PC-3 (cell line): ENCODE results near the gene COPS3. TPM values are rescaled to one million over a fixed set of nuclear protein-coding genes. Genes with fewer than 3 reads are reported as not detected.

Source experiments
- ATAC-seq: fragments of 200-7000 bp; cut with Tn5 transposase; 2 replicates; pipeline ENCODE4 v1.9.1; 2020; ENCODE audit warnings: mild to moderate bottlenecking, moderate library complexity
- BruUV-seq: library from RNA; stranded (reverse); fragments of 400-500 nt; replicated peaks from 2 replicates; lab custom pipeline; 2021; lab: Mats Ljungman, UMichigan
- CTCF ChIA-PET: fragments of 300-600 bp; sonication (Branson Sonifier 250); formaldehyde crosslinking; loops from one replicate; lab custom pipeline; 2022; ENCODE audit warnings: antibody characterized with exemption; lab: Charles Lee
- POLR2A ChIA-PET: fragments of 300-600 bp; sonication (Branson Sonifier 250); formaldehyde crosslinking; loops from one replicate; lab custom pipeline; 2022; ENCODE audit warnings: antibody characterized with exemption; ENCODE audit not compliant: unreplicated experiment; lab: Charles Lee
- DNase-seq: peaks from one replicate; pipeline ENCODE4 v3.0.0-alpha.2; 2015
- H2AFZ ChIP-seq: fragments of 300-600 bp; sonication (generic); 2 replicates; pipeline ENCODE4 v1.6.0; 2016; ENCODE audit warnings: antibody characterized with exemption, low read length
- H3F3A ChIP-seq: fragments of 300-600 bp; sonication (generic); one replicate; pipeline ENCODE4 v1.6.0; 2017; ENCODE audit warnings: antibody characterized with exemption, low read length, control low read depth, mild to moderate bottlenecking; ENCODE audit not compliant: unreplicated experiment
- H3K27ac ChIP-seq: fragments of 300-600 bp; sonication (generic); 2 replicates; pipeline ENCODE4 v1.5.1; 2016; ENCODE audit warnings: mild to moderate bottlenecking, low read length
- H3K27me3 ChIP-seq: fragments of 300-600 bp; sonication (generic); 2 replicates; pipeline ENCODE4 v1.6.1; 2016; ENCODE audit warnings: low read length, mixed read lengths
- H3K36me3 ChIP-seq: fragments of 300-600 bp; sonication (generic); 2 replicates; pipeline ENCODE4 v1.6.1; 2016; ENCODE audit warnings: low read depth, mixed run types, low read length, mixed read lengths
- H3K4me1 ChIP-seq: fragments of 300-600 bp; sonication (generic); 2 replicates; pipeline ENCODE4 v1.5.1; 2016; ENCODE audit warnings: low read length; ENCODE audit not compliant: insufficient read depth
- H3K4me2 ChIP-seq: fragments of 300-600 bp; sonication (generic); 2 replicates; pipeline ENCODE4 v1.6.0; 2016; ENCODE audit warnings: low read length
- H3K4me3 ChIP-seq: fragments of 300-600 bp; sonication (generic); 2 replicates; pipeline ENCODE4 v1.5.1; 2016; ENCODE audit warnings: mild to moderate bottlenecking, low read length, mixed read lengths
- H3K79me2 ChIP-seq: fragments of 300-600 bp; sonication (generic); 2 replicates; pipeline ENCODE4 v1.6.1; 2017; ENCODE audit warnings: low read length, mixed read lengths
- H3K9ac ChIP-seq: fragments of 300-600 bp; sonication (generic); 2 replicates; pipeline ENCODE4 v1.6.0; 2016; ENCODE audit warnings: mild to moderate bottlenecking, low read length
- H3K9me2 ChIP-seq: fragments of 300-600 bp; sonication (generic); replicated peaks from 2 replicates; pipeline ENCODE4 v1.6.1; 2016; ENCODE audit warnings: mixed run types, low read length, mixed read lengths
- H3K9me3 ChIP-seq: fragments of 300-600 bp; sonication (generic); 2 replicates; pipeline ENCODE4 v1.6.1; 2016; ENCODE audit warnings: low read length, mixed read lengths
- H4K20me1 ChIP-seq: fragments of 300-600 bp; sonication (generic); 2 replicates; pipeline ENCODE4 v1.6.1; 2016; ENCODE audit warnings: low read length, mixed read lengths
- CTCF ChIP-seq: fragments of 300-600 bp; sonication (generic); conservative IDR thresholded peaks from 2 replicates; pipeline ENCODE4 v1.5.1; 2017; ENCODE audit warnings: antibody characterized with exemption, low read depth, mild to moderate bottlenecking, low read length
- EZH2 ChIP-seq: fragments of 300-600 bp; sonication (generic); IDR thresholded peaks from one replicate; pipeline ENCODE4 v1.6.1; 2017; ENCODE audit warnings: antibody characterized with exemption, mild to moderate bottlenecking, low read length; ENCODE audit not compliant: unreplicated experiment
- EZH2phosphoT487 ChIP-seq: fragments of 300-600 bp; sonication (generic); IDR thresholded peaks from 2 replicates; pipeline ENCODE4 v1.6.1; 2018; ENCODE audit warnings: mild to moderate bottlenecking, antibody characterized with exemption, low read length, borderline replicate concordance
- intact Hi-C: fragments of 100-400 bp; cut with micrococcal nuclease; formaldehyde crosslinking; loops from 2 replicates; pipeline ENCODE4 v1.9.0; 2023
- total RNA-seq: library from RNA; depleted of rRNA; stranded (reverse); fragments of >200 nt; gene quantifications from 2 replicates; pipeline ENCODE4 v1.2.3, GENCODE V29; 2014

COPS3 gene
- total RNA-seq, 1 experiment from 2014 or later = 205 TPM

GRCh38 chr17:17320911-17321220 lies 39.8 kb upstream of the COPS3 start:
- H3K27ac ChIP-seq = no peak overlapping the region
- no peak for ATAC-seq

GRCh38 chr17:17320188-17320910 lies 39.3 kb upstream of the COPS3 start:
- H3K27me3 ChIP-seq = no peaks in the 10 kb centered on the region
- ChIA-PET POLR2A (no interaction called here), CTCF (no interaction called here)
- TF ChIP-seq EZH2 = no peak
- TF ChIP-seq EZH2phosphoT487 = no peak
- TF ChIP-seq CTCF = no peak
- DNase-seq (no peak), ATAC-seq (no peak)
- intact Hi-C loops = no loop called here
- no peaks in the 10 kb centered on the region for H3K36me3 ChIP-seq
- no peak overlapping the region for H3K9ac ChIP-seq
- H3K79me2 ChIP-seq = no peaks in the 10 kb centered on the region
- no peak overlapping the region for H3K27ac ChIP-seq
- H3F3A ChIP-seq = no peaks in the 10 kb centered on the region
- no peak overlapping the region for H3K4me2 ChIP-seq
- no peak overlapping the region for H3K4me3 ChIP-seq
- no peaks in the 10 kb centered on the region for H3K9me2 ChIP-seq
- no peak overlapping the region for H2AFZ ChIP-seq
- no peaks in the 10 kb centered on the region for H3K9me3 ChIP-seq
- H3K4me1 ChIP-seq = no peaks in the 10 kb centered on the region
- no TSS peak for BruUV-seq
- H4K20me1 ChIP-seq = no peaks in the 10 kb centered on the region

More at GRCh38 chr17:17320911-17321220, 39.8 kb upstream of the COPS3 start:
- H3K36me3 ChIP-seq = no peaks in the 10 kb centered on the region
- no peaks in the 10 kb centered on the region for H3F3A ChIP-seq
- no peaks in the 10 kb centered on the region for H3K9me3 ChIP-seq
- no peaks in the 10 kb centered on the region for H3K27me3 ChIP-seq
- no peak overlapping the region for H3K4me2 ChIP-seq
- TF ChIP-seq EZH2 (no peak), CTCF (no peak), EZH2phosphoT487 (no peak)
- intact Hi-C loops = no loop called here
- H3K9ac ChIP-seq = no peak overlapping the region
- no peak overlapping the region for H2AFZ ChIP-seq
- ChIA-PET POLR2A (no interaction called here), CTCF (no interaction called here)
- no peaks in the 10 kb centered on the region for H3K4me1 ChIP-seq
- no peak for DNase-seq
- BruUV-seq = no TSS peak
- no peaks in the 10 kb centered on the region for H3K9me2 ChIP-seq
- no peaks in the 10 kb centered on the region for H3K79me2 ChIP-seq
- no peaks in the 10 kb centered on the region for H4K20me1 ChIP-seq
- no peak overlapping the region for H3K4me3 ChIP-seq

GRCh38 chr17:17315142-17315821 lies 34.2 kb upstream of the COPS3 start:
- Histone ChIP-seq H3K9ac (no peak overlapping the region), H3K9me2 (no peaks in the 10 kb centered on the region), H3K27ac (no peak overlapping the region), H3K79me2 (no peaks in the 10 kb centered on the region), H3F3A (no peaks in the 10 kb centered on the region), H3K36me3 (no peaks in the 10 kb centered on the region), H4K20me1 (no peaks in the 10 kb centered on the region), H3K4me1 (no peaks in the 10 kb centered on the region), H2AFZ (no peak overlapping the region), H3K4me3 (no peak overlapping the region), H3K4me2 (no peak overlapping the region), H3K9me3 (no peaks in the 10 kb centered on the region), H3K27me3 (no peaks in the 10 kb centered on the region)
- ChIA-PET POLR2A (no interaction called here), CTCF (no interaction called here)
- intact Hi-C loops = no loop called here
- BruUV-seq = no TSS peak
- DNase-seq (no peak), ATAC-seq (no peak; the same call in 1 of the 2 replicates)
- TF ChIP-seq CTCF = no peak
- no peak for TF ChIP-seq EZH2
- no peak for TF ChIP-seq EZH2phosphoT487
